NCI-H748 treated with DMSO at 0.1 percent for 48 hours (cell line): Measurements from ENCODE around the gene SLC22A9.
"Not testable (repeated sequence)": the region's sequence is repeated elsewhere in the genome, so short reads cannot be mapped to it uniquely, and the experiment has no call there.

Experiments
- DNase-seq: peaks from one replicate; lab custom pipeline; 2025; lab: John Stamatoyannopoulos, UW

The SLC22A9 gene

GRCh38 chr11:63369165-63369970 lies at the start of gene SLC22A9:
Gene SLC22A9, plus strand, starts transcription at chr11:63369785. Its CDS starts 272 bp downstream, at chr11:63370057.
- DNase-seq: no peak

GRCh38 chr11:63321723-63322122 lies 47.9 kb upstream of the SLC22A9 start:
- no peak for DNase-seq

- DNase-seq: not testable (repeated sequence)
Observed at GRCh38 chr11:63335089-63335488, 34.5 kb upstream of the SLC22A9 start.

DNA sequence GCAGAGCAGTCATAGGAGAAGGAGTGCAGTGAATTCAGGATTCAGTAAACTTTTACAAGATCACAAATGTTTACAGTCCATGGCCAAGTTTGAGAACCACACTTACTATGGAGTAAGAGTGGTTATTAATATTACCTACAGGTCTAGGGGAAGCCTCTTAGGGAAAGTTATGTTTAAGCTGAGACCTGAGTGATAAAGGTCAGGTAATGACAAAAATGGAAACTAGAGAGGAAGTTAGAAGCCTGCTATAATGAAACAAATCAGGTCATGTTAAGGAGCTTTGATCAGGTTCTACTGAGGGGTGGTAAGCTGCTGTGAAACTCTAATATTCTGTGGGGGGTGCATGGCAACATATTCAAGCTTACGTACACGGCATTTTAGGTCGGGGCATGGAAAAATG lies 32.5 kb upstream of the SLC22A9 start:
- DNase-seq: no peak

DNA sequence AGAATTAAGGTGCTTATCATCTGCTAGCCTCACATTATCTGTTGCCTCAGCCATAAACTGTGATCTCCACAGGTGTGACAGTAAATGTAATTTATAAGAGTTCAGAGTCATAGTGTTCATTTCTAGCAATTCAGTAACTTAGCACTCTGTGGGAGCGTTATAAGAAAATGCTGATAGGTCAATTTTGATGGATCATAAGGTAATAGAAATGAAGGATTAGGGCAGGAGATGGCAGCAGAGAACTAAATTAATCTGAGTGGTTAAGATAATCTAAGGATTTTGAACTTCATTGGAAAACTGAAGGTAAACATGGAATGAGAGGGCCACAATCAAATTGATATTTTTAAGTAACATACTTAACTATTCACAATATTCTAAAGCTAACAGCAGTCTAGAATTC lies 26.5 kb upstream of the SLC22A9 start:
- no peak for DNase-seq

GRCh38 chr11:63352144-63352543 lies 17.4 kb upstream of the SLC22A9 start:
- DNase-seq: no peak

GRCh38 chr11:63362196-63362793 lies 7.3 kb upstream of the SLC22A9 start:
- no peak for DNase-seq

GRCh38 chr11:63369971-63370588 lies 495 bp downstream of the SLC22A9 start:
- DNase-seq: no peak

- DNase-seq: no peak
Observed at GRCh38 chr11:63371396-63371795, 1.8 kb downstream of the SLC22A9 start.

DNA sequence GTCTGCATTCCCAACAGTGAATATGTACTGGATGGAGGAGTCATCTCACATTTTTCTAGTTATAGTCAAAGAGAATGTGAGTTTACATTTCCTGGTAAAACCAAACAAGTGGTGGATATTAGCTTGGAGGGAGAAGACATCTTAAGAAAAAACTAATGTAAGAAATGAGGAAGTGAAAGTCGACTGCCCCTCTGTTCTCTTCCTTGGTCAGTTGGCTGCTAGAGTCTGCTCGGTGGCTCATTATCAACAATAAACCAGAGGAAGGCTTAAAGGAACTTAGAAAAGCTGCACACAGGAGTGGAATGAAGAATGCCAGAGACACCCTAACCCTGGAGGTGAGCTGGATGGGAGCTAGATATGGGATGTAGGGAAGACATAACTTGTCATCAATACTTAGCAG lies 5.8 kb downstream of the SLC22A9 start:
- DNase-seq: no peak

- DNase-seq: no peak
Observed at GRCh38 chr11:63380130-63380529, 10.5 kb downstream of the SLC22A9 start.

DNA sequence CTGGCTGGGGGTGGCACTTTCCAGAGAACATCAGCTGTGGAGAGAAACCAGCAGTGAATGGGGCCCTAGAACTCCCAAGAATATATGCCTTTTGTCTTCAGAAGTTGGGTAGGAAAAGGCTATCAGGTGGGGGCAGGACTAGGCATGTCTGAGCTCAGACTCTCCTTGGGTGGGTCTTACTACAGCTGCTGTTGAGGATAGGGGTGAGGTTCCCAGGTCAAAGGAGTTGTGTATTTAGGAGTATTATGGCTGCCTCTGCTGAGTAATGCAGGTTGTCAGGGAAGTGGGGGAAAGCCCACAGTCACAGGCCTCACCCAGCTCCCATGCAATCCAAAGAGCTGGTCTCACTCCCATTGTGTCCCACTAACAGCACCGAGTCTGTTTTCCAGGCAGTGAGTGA lies 26.1 kb downstream of the SLC22A9 start:
- no peak for DNase-seq

GRCh38 chr11:63404161-63404935 lies 34.8 kb downstream of the SLC22A9 start:
- no peak for DNase-seq

DNA sequence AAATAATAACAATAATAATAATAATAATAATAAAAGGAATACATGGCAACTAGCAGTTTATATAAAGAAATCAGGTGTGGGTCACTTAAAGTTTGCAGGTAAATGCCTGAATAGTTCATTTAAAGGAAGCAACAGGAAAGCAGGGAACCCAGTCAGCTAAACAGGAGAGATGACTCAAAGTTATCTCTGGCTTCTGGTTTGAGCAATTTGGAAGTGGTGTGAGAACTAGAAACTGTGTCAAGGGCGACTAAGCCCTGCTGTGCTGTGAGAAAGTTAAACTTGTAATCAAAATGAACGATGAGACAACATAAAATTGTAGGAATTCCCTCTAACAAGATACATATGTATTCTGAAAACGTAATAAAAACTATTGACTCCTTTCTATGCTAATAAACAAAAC lies 35.5 kb downstream of the SLC22A9 start:
- DNase-seq: no peak

- DNase-seq: no peak
Observed at GRCh38 chr11:63406458-63406857, 36.9 kb downstream of the SLC22A9 start.

DNA sequence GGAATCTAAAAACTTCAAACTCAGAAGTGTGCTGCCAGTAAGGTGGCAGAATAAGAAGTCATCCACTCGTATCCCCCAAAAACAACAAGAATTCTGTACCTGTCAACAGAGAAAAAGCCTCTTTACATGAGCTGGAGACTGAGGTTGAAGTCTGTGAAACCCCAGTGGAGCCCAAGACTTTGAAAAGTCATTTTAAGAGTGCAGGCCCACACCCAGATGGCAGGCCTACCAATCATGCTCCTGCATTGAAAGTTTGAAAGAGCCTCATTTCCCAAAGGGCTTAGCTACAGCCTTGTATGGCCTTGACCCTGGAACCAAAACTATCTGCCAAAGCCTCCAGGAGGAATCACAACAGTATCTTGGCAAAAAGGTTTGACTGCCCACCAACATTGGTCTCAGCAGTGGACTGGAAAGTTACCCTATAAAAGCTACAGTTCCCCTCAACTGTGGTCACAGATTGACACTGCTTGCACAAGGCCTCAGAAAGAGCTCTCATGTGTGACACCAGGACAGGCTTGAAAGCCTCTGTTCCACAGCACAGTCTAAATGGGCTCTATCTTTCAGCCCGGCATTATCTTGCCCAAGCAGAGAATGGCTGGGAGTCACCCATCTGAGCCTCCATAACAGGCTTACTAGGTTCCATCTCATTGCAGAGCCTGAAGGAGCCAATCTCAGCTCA lies 47.7 kb downstream of the SLC22A9 start:
- DNase-seq: no peak

GRCh38 chr11:63427971-63428508 lies 58.5 kb downstream of the SLC22A9 start:
- no peak for DNase-seq

GRCh38 chr11:63430731-63431130 lies 61.1 kb downstream of the SLC22A9 start:
- DNase-seq: not testable (repeated sequence)

DNA sequence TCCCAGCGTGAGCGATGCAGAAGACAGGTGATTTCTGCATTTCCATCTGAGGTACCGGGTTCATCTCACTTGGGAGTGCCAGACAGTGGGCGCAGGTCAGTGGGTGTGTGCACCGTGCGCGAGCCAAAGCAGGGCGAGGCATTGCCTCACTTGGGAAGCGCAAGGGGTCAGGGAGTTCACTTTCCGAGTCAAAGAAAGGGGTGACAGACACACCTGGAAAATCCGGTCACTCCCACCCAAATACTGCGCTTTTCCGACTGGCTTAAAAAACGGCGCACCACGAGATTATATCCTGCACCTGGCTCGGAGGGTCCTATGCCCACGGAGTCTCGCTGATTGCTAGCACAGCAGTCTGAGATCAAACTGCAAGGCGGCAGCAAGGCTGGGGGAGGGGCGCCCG lies 65.8 kb downstream of the SLC22A9 start:
- not testable (repeated sequence) for DNase-seq

GRCh38 chr11:63435831-63436230 lies 66.2 kb downstream of the SLC22A9 start:
- not testable (repeated sequence) for DNase-seq

DNA sequence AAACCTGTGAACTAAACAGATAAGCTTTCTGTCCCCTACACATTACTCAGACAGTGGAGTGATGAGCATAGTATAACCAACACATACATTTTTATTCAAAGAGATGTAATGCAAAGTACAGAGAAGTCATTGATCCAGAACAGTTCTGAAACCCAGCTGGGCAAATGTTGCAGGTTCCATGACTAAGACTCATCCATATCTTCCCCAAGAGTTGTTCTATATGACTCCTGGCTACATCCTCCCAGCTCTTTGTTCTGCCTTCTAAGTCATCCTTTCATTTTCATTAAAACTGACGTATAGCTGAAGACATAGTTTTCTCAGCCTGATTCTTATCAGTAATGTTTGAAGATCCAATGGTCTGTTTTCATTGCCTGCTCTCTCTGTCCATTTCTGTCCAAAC lies 74.1 kb downstream of the SLC22A9 start:
- no peak for DNase-seq

DNA sequence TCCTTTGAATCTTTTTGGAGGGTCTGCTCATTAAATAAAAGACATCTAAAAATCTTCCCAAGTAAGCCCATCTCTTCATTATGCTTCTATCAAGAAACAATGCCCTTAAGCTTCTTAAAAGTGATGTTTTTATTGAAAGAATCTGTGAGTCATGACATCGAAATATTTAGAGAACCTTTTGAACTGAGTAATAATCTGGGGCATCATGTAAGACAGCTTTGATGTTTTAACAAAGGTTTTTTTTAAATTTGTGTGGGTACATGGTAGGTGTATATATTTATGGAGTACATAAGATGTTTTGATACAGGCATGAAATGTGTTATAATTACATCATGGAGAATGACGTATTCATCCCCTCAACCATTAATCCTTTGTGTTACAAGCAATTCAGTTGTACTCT lies 74.6 kb downstream of the SLC22A9 start:
- no peak for DNase-seq
